ENCODE data around the gene MORN1. TPM values are rescaled to one million over a fixed set of nuclear protein-coding genes. Genes with fewer than 3 reads are reported as not detected.

MORN1 gene
- total and polyA plus RNA-seq, 4 donors, result 5.2 to 23.9 (median 13.9) TPM

DNA sequence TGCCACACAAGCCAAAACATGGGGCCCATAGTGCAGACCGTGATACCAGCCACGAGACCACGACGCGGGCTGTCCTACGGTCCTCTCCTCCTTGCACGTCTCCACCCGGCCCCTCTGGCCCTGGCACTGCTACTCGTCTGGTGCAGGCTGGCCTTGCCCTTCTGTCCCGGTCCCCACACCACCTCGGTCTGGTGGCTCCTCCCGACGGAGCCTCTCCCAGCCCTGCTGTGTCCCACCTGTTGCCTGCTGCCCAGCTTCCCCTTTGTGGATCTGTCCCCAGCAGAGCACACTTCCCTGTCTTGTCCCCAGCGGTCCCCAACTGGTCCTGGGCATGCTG lies 50.5 kb downstream of the MORN1 start:
- no peak overlapping the region for H3K4me3 ChIP-seq
- no peaks in the 10 kb centered on the region for H3K9me3 ChIP-seq (ENCODE audit: control insufficient read depth in 4 of 4, insufficient read depth in 3 of 4, low read length in 3 of 4)
- H3K9ac ChIP-seq (ENCODE audit: insufficient read depth in 1 of 2, low read length in 2 of 2), result no peak overlapping the region
- H3K4me1 ChIP-seq (ENCODE audit: control insufficient read depth in 5 of 5, insufficient read depth in 5 of 5, low read length in 5 of 5), result no peaks in the 10 kb centered on the region
- WGBS, 2 donors, result 96 to 100% methylated on average over 14 of the region's 14 CpGs
- no peaks in the 10 kb centered on the region for H3K27me3 ChIP-seq (ENCODE audit: control insufficient read depth in 3 of 3, insufficient read depth in 3 of 3, low read length in 2 of 3)
- no peak overlapping the region for H3K27ac ChIP-seq (ENCODE audit: low read depth in 1 of 2, low read length in 1 of 2)
- H3K36me3 ChIP-seq (ENCODE audit: control insufficient read depth in 4 of 4, insufficient read depth in 4 of 4, low read length in 4 of 4), result no peaks in the 10 kb centered on the region
- ATAC-seq (ENCODE audit: insufficient read depth, low FRiP score), result no peak
- TF ChIP-seq, protein P1, sequence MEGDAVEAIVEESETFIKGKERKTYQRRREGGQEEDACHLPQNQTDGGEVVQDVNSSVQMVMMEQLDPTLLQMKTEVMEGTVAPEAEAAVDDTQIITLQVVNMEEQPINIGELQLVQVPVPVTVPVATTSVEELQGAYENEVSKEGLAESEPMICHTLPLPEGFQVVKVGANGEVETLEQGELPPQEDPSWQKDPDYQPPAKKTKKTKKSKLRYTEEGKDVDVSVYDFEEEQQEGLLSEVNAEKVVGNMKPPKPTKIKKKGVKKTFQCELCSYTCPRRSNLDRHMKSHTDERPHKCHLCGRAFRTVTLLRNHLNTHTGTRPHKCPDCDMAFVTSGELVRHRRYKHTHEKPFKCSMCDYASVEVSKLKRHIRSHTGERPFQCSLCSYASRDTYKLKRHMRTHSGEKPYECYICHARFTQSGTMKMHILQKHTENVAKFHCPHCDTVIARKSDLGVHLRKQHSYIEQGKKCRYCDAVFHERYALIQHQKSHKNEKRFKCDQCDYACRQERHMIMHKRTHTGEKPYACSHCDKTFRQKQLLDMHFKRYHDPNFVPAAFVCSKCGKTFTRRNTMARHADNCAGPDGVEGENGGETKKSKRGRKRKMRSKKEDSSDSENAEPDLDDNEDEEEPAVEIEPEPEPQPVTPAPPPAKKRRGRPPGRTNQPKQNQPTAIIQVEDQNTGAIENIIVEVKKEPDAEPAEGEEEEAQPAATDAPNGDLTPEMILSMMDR (IDR thresholded peaks at IDR 0.05; ENCODE audit: control extremely low read depth, extremely low read depth), result no peak
- DNase-seq, result no peak

DNA sequence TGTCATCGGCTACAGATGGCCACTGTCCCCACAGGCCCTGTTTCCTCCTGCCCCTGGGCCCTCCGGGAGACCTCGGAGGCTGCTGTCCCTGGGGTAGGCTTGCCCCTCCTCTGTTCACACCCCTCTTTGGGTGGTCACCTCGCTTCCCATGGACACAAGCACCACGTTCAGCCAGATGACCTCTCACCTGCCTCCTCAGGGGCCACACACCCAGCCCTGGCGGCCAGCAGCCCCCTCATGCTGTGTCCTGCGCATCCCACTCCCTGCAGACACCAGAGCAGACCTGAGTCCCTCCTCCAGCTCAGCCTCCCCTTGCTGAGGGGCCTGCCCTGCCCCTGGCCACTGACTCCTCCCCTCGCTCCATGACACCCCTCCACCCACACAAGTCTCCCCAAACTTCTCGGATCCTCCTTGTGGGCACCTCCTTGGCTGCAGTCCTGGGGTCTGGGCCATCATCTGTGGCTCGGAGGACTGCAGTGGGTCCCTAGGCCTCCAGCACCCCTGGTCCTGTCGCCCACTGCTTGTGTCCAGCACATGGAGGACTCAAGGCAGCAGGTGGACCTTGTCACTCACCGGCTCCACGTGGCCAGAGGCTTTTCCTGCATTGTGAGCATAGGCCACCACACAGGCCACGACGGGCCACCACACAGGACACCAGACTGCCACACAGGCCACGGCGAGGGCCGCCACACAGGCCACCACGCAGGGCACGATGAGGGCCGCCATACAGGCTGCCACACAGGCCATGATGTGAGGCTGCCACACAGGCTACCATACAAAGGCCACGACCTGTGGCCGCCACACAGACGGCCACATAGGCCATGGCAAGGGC lies 51.1 kb downstream of the MORN1 start:
- Histone ChIP-seq H3K4me3 (no peak overlapping the region), H3K9ac (ENCODE audit: insufficient read depth in 1 of 2, low read length in 2 of 2) (no peak overlapping the region)

DNA sequence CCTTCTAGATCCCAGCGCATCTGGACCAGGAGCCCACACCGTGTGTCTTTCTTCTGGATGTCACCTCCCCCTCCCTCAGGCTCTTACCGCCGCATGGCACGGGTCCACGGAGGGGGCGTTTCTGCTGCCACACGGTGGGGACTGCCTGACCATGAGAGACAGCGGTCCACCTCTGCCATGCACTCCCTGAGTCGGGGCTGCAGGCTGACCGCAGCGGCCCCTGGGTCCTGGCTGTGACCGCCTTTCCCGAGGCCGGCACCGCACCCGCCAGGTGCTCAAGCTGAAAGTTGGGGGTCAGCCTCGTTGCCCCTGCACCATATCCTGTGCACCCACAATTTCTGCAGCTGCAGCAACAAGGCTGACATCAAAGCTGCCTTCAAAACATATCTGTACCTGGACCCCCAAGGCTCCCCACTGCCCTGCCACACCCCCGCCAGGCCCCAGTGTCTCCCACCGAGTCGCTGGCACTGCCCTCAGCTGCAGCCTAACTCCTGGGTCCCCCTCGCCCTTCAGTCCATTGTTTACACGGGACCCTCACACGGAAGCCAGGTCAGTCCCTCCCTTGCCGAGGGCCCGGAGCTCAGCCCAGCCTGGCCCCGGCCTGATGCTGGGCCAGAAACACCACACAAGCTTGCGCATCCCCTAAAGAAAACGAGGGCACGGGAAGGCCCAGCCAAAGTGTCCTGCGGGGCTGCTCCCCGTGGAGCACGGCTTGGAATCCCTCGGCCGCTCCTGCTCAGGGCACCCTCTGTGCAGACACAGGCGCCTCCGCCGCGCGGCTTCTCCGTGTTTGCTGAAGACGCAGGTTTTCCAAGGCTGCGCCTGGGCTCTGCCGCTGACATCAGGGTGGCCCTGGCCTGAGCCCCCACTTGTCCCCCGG lies 51.9 kb downstream of the MORN1 start:
- TF ChIP-seq, protein P1 (IDR thresholded peaks at IDR 0.05; ENCODE audit: control extremely low read depth, extremely low read depth), result no peak
- H3K4me3 ChIP-seq, result no peak overlapping the region
- H3K27ac ChIP-seq (ENCODE audit: low read depth in 1 of 2, low read length in 1 of 2), result no peak overlapping the region
- no peaks in the 10 kb centered on the region for H3K9me3 ChIP-seq (ENCODE audit: control insufficient read depth in 4 of 4, insufficient read depth in 3 of 4, low read length in 3 of 4)
- peaks cover 0 to 3% (median 0%) of the 10 kb centered on the region in 5 donors for H3K4me1 ChIP-seq (ENCODE audit: control insufficient read depth in 5 of 5, insufficient read depth in 5 of 5, low read length in 5 of 5)
- no peaks in the 10 kb centered on the region for H3K27me3 ChIP-seq (ENCODE audit: control insufficient read depth in 3 of 3, insufficient read depth in 3 of 3, low read length in 2 of 3)
- no peak overlapping the region for H3K9ac ChIP-seq (ENCODE audit: insufficient read depth in 1 of 2, low read length in 2 of 2)
- ATAC-seq (ENCODE audit: insufficient read depth, low FRiP score) (no peak), DNase-seq (no peak)
- 88 to 93% methylated on average over 45 of the region's 45 CpGs for WGBS, 2 donors
- H3K36me3 ChIP-seq (ENCODE audit: control insufficient read depth in 4 of 4, insufficient read depth in 4 of 4, low read length in 4 of 4), result no peaks in the 10 kb centered on the region

More for the DNA sequence above, 51.1 kb downstream of the MORN1 start:
- DNase-seq (no peak), ATAC-seq (ENCODE audit: insufficient read depth, low FRiP score) (no peak)
- TF ChIP-seq, protein P1 (IDR thresholded peaks at IDR 0.05; ENCODE audit: control extremely low read depth, extremely low read depth), result no peak
- Histone ChIP-seq H3K36me3 (ENCODE audit: control insufficient read depth in 4 of 4, insufficient read depth in 4 of 4, low read length in 4 of 4) (no peaks in the 10 kb centered on the region), H3K9me3 (ENCODE audit: control insufficient read depth in 4 of 4, insufficient read depth in 3 of 4, low read length in 3 of 4) (no peaks in the 10 kb centered on the region), H3K4me1 (ENCODE audit: control insufficient read depth in 5 of 5, insufficient read depth in 5 of 5, low read length in 5 of 5) (peaks cover 0 to 2% (median 0%) of the 10 kb centered on the region in 5 donors), H3K27me3 (ENCODE audit: control insufficient read depth in 3 of 3, insufficient read depth in 3 of 3, low read length in 2 of 3) (no peaks in the 10 kb centered on the region), H3K27ac (ENCODE audit: low read depth in 1 of 2, low read length in 1 of 2) (no peak overlapping the region)
- 88 to 89% methylated on average over 24 of the region's 24 CpGs for whole genome bisulfite sequencing, 2 donors
